HepG2 (cell line): ENCODE measurements around the gene HES6. TPM values are rescaled to one million over a fixed set of nuclear protein-coding genes. Genes with fewer than 3 reads are reported as not detected.

ENCODE experiments used
- ETV5 ChIP-seq: IDR thresholded peaks from 2 replicates; pipeline ENCODE4 v1.6.1; 2018; ENCODE audit warnings: missing biosample characterization, missing genetic modification reagents, inconsistent platforms, borderline replicate concordance
- KDM4B ChIP-seq: sonication (generic); formaldehyde crosslinking; IDR thresholded peaks from 2 replicates; pipeline ENCODE4 v1.4.0; 2020; ENCODE audit warnings: missing genetic modification reagents
- MAFF ChIP-seq: IDR thresholded peaks from 2 replicates; pipeline ENCODE4 v1.6.1; 2011; ENCODE audit warnings: low read depth, low read length, improper control_type of control experiment
- MAFG ChIP-seq: sonication (generic); formaldehyde crosslinking; IDR thresholded peaks from 2 replicates; pipeline ENCODE4 v1.5.1; 2020; ENCODE audit warnings: mild to moderate bottlenecking, missing genetic modification reagents
- MED8 ChIP-seq: sonication (generic); formaldehyde crosslinking; IDR thresholded peaks from 2 replicates; pipeline ENCODE4 v1.8.1; 2023; ENCODE audit warnings: mild to moderate bottlenecking, missing genetic modification reagents; ENCODE audit not compliant: insufficient replicate concordance
- NR2F1 ChIP-seq, 2 experiments: fragments of 450-650 bp in 1 of 2; formaldehyde crosslinking in 1 of 2; IDR thresholded peaks; 2 replicates each; pipeline versions ENCODE4 v1.5.0 to v1.6.1; 2016 to 2020; ENCODE audit warnings: mild to moderate bottlenecking in 1 of 2, missing compliant biosample characterization in 1 of 2, missing genetic modification reagents in 1 of 2, moderate library complexity in 1 of 2
- PAWR ChIP-seq: sonication (generic); formaldehyde crosslinking; IDR thresholded peaks from 2 replicates; pipeline ENCODE4 v1.4.0; 2020; ENCODE audit warnings: missing genetic modification reagents, mild to moderate bottlenecking, borderline replicate concordance
- SAFB2 ChIP-seq: sonication (generic); formaldehyde crosslinking; IDR thresholded peaks from 2 replicates; pipeline ENCODE4 v1.5.1; 2020; ENCODE audit warnings: missing genetic modification reagents, low read depth, mild to moderate bottlenecking, borderline replicate concordance
- SPEN ChIP-seq: sonication (generic); formaldehyde crosslinking; IDR thresholded peaks from 2 replicates; pipeline ENCODE4 v1.5.1; 2020; ENCODE audit warnings: low read depth, mild to moderate bottlenecking, missing genetic modification reagents
- ZNF138 ChIP-seq: sonication (generic); formaldehyde crosslinking; IDR thresholded peaks from 2 replicates; pipeline ENCODE4 v1.5.0; 2020; ENCODE audit warnings: mild to moderate bottlenecking, low read depth, missing genetic modification reagents
- ZNF235 ChIP-seq: sonication (generic); formaldehyde crosslinking; IDR thresholded peaks from 2 replicates; pipeline ENCODE4 v1.8.1; 2023; ENCODE audit warnings: mild to moderate bottlenecking, missing genetic modification reagents, borderline replicate concordance
- ZNF263 ChIP-seq: sonication (generic); formaldehyde crosslinking; IDR thresholded peaks from 2 replicates; pipeline ENCODE4 v1.4.0; 2020; ENCODE audit warnings: missing genetic modification reagents
- ZNF501 ChIP-seq: sonication (generic); formaldehyde crosslinking; IDR thresholded peaks from 2 replicates; pipeline ENCODE4 v1.5.1; 2020; ENCODE audit warnings: mild to moderate bottlenecking, moderate library complexity, missing genetic modification reagents
- ZNF550 ChIP-seq: sonication (generic); formaldehyde crosslinking; IDR thresholded peaks from 2 replicates; pipeline ENCODE4 v1.4.0; 2020; ENCODE audit warnings: mild to moderate bottlenecking, missing genetic modification reagents, borderline replicate concordance
- ZNF629 ChIP-seq: sonication (generic); formaldehyde crosslinking; conservative IDR thresholded peaks from 2 replicates; pipeline ENCODE4 v1.5.0; 2020; ENCODE audit warnings: missing genetic modification reagents
- polyA plus RNA-seq, 8 experiments: library from polyadenylated mRNA; depleted of rRNA in 3 of 8; stranded (reverse) in 7 of 8; unstranded in 1 of 8; fragments of >200 nt; fragmentation: Illumina TruSeq in 4 of 8; extraction: Trizol in 4 of 8; gene quantifications; 2 replicates each; pipeline versions ENCODE4 v1.2.1 to v1.2.3, GENCODE V29; 2011 to 2016; ENCODE audit warnings: low read depth in 4 of 8, missing spikeins in 1 of 8, mixed read lengths in 1 of 8; ENCODE audit not compliant: insufficient read depth in 1 of 8
- total RNA-seq, 5 experiments: library from RNA; depleted of rRNA; stranded (reverse); fragments of >200 nt; fragmentation: Illumina TruSeq; extraction: Trizol; gene quantifications; 2 replicates each; pipeline ENCODE4 v1.2.3, GENCODE V29; 2016; ENCODE audit warnings: low read depth in 1 of 5
- TF ChIP-seq, protein P1 (sequence below): sonication (generic); formaldehyde crosslinking; IDR thresholded peaks from 2 replicates; pipeline ENCODE4 v1.8.0; 2022; ENCODE audit warnings: mild to moderate bottlenecking, missing genetic modification reagents; ENCODE audit not compliant: insufficient replicate concordance
- TF ChIP-seq, protein P2 (sequence below): sonication (generic); formaldehyde crosslinking; IDR thresholded peaks from 2 replicates; pipeline ENCODE4 v1.4.0; 2020; ENCODE audit warnings: mild to moderate bottlenecking, missing genetic modification reagents

Gene HES6
- total and polyA plus RNA-seq, 2 of the 13 experiments (the other 11 are each of a cell fraction or from before 2014, with no cell fraction given) = 19.5 to 82.8 TPM

DNA sequence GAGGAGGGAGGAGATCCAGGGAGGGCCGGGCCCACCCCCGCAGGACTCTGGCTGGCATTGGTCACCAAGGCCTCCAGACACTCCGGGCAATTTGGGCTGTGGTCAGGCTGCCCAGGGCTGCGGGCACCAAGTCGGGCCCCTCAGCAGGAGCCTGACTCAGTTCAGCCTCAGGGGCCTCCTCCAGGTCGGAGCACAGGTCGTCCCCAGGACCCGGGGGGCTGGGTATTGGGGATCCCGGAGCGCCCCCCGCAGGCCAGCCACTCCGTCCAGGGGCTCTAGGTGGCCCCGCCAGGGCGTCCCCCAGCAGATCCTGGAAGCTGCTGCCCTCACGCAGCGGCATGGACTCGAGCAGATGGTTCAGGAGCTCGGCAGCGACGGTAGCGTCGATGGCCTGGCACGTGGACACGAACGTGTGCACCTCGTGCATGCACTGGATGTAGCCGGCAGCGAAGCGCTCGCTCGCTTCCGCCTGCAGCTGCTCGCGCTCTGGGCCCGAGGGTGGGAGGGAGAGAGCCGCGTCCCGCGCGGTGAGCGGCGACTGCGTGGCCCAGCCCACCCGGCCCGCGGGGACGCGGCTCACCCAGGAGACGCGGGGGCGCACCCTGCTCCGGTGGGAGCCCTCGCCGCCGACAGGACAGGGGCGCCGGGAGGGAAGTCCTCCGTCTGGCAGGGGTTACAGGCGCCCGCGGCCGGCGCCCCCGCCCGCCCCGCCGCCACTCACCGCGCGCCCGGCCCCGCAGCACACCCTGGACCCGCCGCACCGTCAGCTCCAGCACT, 884 bp downstream of the HES6 start (continued):
- TF ChIP-seq, protein P1, sequence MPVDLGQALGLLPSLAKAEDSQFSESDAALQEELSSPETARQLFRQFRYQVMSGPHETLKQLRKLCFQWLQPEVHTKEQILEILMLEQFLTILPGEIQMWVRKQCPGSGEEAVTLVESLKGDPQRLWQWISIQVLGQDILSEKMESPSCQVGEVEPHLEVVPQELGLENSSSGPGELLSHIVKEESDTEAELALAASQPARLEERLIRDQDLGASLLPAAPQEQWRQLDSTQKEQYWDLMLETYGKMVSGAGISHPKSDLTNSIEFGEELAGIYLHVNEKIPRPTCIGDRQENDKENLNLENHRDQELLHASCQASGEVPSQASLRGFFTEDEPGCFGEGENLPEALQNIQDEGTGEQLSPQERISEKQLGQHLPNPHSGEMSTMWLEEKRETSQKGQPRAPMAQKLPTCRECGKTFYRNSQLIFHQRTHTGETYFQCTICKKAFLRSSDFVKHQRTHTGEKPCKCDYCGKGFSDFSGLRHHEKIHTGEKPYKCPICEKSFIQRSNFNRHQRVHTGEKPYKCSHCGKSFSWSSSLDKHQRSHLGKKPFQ (CRISPR knock-in tag) = peak; percentile 92
- peak; percentile 68; the same call in 1 of the 2 replicates for TF ChIP-seq ZNF629 (CRISPR knock-in tag)
- peak; percentile 90 for TF ChIP-seq ZNF263 (CRISPR knock-in tag)
- TF ChIP-seq ZNF550 (CRISPR knock-in tag) = peak; percentile 98
- TF ChIP-seq, protein P2, sequence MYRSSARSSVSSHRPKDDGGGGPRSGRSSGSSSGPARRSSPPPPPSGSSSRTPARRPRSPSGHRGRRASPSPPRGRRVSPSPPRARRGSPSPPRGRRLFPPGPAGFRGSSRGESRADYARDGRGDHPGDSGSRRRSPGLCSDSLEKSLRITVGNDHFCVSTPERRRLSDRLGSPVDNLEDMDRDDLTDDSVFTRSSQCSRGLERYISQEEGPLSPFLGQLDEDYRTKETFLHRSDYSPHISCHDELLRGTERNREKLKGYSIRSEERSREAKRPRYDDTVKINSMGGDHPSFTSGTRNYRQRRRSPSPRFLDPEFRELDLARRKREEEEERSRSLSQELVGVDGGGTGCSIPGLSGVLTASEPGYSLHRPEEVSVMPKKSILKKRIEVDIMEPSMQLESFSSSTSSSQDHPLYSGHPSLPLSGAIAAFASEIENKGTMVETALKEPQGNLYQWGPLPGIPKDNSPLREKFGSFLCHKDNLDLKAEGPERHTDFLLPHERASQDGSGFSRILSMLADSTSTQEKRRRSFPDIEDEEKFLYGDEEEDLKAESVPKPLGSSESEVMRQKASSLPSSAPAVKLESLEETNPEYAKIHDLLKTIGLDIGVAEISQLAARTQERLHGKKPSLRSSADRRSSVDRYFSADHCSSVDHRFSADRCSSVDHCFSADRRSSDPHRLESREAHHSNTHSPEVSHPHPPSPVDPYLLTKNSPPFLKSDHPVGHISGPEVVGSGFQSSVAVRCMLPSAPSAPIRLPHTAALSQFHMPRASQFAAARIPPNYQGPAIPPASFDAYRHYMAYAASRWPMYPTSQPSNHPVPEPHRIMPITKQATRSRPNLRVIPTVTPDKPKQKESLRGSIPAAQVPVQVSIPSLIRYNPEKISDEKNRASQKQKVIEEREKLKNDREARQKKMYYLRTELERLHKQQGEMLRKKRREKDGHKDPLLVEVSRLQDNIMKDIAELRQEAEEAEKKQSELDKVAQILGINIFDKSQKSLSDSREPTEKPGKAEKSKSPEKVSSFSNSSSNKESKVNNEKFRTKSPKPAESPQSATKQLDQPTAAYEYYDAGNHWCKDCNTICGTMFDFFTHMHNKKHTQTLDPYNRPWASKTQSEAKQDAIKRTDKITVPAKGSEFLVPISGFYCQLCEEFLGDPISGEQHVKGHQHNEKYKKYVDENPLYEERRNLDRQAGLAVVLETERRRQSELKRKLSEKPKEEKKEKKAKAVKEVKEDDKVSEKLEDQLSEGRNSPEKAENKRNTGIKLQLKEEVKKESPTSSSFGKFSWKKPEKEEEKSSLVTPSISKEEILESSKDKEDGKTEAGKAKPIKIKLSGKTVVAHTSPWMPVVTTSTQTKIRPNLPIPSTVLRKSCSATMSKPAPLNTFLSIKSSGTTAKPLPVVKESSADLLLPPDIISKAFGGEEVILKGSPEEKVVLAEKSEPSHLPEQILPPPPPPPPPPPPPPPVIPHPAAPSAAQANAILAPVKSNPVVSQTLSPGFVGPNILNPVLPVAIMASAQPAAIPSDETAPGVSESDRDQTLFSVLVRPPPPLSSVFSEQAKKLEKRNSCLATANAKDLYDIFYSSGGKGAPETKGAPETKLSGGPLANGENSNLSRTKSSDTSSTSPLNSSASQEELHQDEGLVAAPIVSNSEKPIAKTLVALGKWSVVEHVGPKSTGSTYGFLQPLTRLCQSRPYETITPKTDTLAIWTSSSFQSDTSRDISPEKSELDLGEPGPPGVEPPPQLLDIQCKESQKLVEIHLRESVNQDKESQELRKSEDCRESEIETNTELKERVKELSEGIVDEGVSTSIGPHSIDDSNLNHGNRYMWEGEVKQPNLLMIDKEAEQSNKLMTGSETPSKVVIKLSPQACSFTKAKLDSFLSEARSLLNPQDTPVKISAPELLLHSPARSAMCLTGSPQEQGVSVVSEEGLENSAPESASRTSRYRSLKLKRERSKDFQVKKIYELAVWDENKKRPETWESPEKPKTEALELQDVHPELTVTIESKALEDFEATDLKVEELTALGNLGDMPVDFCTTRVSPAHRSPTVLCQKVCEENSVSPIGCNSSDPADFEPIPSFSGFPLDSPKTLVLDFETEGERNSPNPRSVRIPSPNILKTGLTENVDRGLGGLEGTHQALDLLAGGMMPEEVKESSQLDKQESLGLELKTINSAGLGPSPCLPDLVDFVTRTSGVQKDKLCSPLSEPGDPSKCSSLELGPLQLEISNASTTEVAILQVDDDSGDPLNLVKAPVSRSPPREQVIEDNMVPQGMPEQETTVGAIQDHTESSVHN (CRISPR knock-in tag) = peak; percentile 95; the same call in 1 of the 2 replicates
- TF ChIP-seq NR2F1 (CRISPR knock-in tag; IDR thresholded peaks at IDR 0.05) = no peak
- TF ChIP-seq MAFF = no peak
- peak; percentile 57; the same call in 1 of the 2 replicates for TF ChIP-seq ZNF501 (CRISPR knock-in tag)
- TF ChIP-seq ZNF138 (CRISPR knock-in tag) = peak; percentile 99
- peak; percentile 82 for TF ChIP-seq ETV5 (CRISPR knock-in tag)
- peak; percentile 88 for TF ChIP-seq KDM4B
- TF ChIP-seq SPEN (CRISPR knock-in tag) = peak; percentile 89
- TF ChIP-seq ZNF235 (CRISPR knock-in tag) = peak; percentile 98; the same call in 1 of the 2 replicates
- peak; percentile 86 for TF ChIP-seq MED8 (CRISPR knock-in tag)
- TF ChIP-seq SAFB2 (CRISPR knock-in tag) = peak; percentile 83; the same call in 1 of the 2 replicates
- peak; percentile 74 for TF ChIP-seq MAFG
- no peak for TF ChIP-seq PAWR (CRISPR knock-in tag)
